HuH-7 (cell line): ENCODE measurements around the gene AK5.
"Not testable (repeated sequence)": the region's sequence is repeated elsewhere in the genome, so short reads cannot be mapped to it uniquely, and the experiment has no call there.

Experiments
- DNase-seq: peaks from one replicate; pipeline ENCODE4 v3.0.0; 2011; ENCODE audit warnings: low spot score

The AK5 gene

DNA sequence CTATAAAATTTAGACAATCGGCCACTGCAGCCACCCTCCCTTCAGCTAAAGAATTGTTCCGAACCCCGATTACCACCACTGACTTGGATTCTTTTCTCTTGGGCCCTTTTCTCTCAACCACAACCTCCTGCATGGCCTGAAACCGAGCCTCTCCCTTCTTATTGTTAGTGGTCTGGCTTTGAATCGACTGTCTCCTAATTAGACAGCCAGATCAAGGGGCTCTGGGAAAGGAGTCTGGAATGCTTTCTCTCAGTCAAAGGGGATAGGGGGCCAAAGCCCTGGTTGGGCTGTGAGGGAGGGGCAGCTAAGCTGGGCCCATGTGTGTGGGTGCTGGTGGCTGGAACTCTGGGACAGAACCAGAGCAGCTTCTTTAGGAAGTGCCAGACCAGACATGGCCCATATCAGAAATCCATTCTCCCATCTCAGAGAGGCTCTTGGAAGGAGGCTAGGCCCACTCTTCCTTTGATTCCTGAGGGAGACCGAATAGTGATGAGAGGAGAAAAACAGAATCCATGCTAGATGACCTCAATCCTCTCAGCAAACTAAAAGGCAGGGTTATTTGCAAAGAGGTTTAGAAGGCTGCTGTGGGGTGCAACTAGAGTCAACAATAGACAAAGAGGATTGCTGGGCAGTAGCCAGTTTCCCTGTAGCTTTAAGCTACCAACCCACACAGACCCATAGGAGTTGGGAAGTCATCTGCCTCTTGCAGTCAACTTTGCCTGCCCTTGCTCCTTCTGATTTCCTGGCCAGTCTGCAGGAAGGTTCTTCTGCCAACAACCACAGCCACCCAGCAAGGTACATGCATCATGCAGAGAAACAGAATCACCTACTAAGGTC, 117.6 kb downstream of the AK5 start:
- no peak for DNase-seq

GRCh38 chr1:77400781-77401180, 119.0 kb downstream of the AK5 start:
- DNase-seq = no peak

DNA sequence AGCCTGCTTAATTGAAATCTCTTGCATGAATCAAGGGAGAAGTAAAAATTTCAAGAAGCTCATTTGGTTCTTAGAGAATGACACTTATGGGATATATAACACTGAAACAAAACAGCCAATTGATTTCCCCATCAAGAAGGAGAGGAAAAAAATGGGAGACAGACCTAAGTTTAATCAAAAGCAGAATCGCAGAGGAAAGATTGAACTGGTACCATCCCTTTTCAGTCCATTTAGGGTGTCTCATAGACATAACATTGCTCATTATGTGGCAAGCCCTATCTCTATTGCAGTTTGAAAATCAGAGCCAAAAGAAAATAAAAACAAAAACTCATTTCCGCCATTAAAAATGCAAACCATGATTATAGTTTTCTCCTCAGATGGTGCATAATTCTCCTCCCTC, 119.6 kb downstream of the AK5 start:
- DNase-seq = no peak

DNA sequence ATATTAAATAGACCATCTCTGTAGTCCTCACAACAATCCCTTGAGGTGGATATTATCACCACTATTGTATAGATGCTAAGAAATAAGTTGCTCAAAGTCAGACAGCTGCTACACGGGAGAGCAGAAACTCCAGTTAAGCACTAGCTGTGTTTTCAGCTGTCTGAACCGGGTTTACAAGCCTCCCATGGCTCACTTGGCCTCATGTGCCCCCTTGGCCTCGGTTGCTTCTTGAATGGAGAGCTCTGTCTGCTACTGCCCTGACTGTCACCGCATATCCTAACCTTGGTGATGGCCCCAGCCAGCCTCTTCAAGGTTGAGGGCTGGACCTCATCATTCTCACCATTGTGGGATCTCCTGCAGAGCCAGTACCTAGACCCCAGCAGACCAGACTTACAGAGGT, 123.4 kb downstream of the AK5 start:
- DNase-seq = no peak

DNA sequence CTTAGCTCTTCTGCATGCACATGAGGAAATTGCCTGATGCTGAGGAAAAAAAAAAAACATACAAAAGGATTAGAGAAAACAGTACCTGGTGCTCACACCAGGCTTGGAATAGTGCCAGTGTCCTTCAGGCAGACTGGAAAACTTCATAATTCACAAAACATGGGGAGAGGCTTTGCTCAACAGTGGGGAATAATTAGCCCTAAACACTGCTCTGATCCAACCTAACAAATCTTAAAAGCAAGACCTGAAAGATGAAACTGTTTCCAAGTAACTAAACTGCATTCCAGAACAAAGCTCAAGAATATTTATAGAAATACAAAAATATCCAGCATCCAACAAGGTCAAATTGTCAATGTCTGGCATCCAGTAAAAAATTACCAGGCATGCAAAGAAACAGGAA, 124.8 kb downstream of the AK5 start:
- no peak for DNase-seq

GRCh38 chr1:77407738-77408375, 126.0 kb downstream of the AK5 start:
- no peak for DNase-seq

GRCh38 chr1:77408933-77409332, 127.1 kb downstream of the AK5 start:
- DNase-seq = not testable (repeated sequence)

- no peak for DNase-seq
These were observed 130.4 kb downstream of the AK5 start for GRCh38 chr1:77412069-77412819.

- no peak for DNase-seq
These were observed 131.2 kb downstream of the AK5 start for GRCh38 chr1:77412820-77413530.

- no peak for DNase-seq
These were observed 131.9 kb downstream of the AK5 start for GRCh38 chr1:77413541-77414335.

DNA sequence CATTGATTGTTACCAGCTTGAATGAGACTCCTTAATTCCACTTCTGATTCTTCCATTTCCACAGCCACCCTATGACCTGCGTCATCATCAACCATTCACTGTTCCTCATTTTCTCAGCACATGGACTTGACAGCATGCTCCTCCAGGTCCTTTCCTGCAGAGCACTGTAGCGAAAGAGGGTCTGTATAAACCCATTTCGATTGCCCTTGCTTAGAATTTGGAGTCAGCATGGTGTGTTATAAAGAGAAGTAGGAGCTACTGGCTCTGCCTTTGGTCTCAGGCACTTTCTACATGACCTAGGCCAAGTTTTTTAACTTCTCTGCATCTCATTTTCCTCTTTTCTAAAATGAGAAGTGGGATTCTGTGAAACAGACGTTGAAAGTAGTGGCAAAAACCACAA, 133.8 kb downstream of the AK5 start:
- DNase-seq = no peak

DNA sequence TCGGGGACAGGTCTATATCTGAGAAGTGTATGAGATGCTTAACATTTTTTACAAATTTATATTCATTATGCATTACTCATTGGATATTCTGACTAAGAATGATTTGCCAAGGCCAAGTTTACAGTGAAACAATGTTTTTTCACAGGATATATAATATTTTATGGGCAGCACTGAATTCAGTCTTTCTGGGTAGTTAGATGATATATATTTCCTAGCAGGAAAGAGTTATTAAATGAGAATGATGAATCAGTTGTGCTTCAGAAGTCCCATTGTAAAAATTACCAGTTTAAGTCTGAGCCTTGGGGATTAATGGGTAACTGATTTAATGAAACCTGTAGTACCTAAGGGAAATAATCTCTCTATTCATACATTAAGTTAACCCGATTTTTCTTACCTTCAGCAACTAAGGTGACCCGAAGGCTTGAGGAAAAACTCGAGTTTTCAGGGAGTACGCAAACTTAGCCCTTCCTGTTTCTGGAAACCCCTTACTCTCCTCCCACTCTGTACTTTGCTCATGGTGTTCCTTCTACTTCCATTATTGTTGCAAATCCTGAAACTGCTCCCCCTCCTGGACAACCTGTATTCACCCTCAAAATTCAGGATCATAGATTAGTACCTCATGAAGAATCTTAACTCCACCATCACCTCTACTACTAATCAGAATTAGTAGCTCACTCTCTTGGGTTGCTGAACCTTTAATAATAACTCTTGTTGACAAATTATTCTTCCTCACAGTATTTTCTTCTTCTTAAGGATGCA, 135.1 kb downstream of the AK5 start:
- peak; percentile 4 for DNase-seq

DNA sequence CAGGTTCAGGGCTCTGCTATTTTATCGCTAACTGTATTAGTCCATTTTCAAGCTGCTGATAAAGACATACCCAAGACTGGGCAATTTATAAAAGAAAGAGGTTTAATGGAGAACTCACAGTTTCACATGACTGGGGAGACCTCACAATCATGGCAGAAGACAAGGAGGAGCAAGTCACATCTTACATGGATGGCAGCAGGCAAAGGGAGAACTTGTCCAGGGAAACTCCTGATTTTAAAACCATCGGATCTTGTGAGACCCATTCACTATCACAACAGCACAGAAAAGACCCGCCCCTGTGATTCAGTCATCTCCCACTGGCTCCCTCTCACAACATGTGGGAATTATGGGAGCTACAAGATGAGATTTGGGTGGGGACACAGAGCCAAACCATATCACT, 136.2 kb downstream of the AK5 start:
- DNase-seq = not testable (repeated sequence)

- DNase-seq = no peak
These were observed 139.8 kb downstream of the AK5 start for GRCh38 chr1:77421504-77422233.

DNA sequence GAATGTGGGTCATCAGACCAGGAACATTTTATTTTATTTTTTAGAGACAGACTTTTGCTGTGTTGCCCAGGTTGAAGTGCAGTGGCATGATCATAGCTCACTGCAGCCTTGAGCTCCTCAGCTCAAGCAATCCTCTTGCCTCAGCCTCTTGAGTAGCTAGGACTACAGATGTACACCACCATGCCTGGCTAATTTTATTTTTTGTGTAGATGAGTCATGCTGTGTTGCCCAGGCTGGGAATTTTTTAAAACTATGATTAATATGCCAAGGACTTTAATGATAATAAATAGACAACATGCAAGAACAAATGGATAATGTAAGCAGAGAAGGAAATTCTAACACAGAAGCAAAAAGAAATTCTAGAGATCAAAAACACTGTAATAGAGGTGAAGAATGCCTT, 142.4 kb downstream of the AK5 start:
- no peak for DNase-seq

GRCh38 chr1:77428068-77428467, 146.2 kb downstream of the AK5 start:
- no peak for DNase-seq

GRCh38 chr1:77430966-77431690, 149.3 kb downstream of the AK5 start:
- DNase-seq = no peak

GRCh38 chr1:77433934-77434333, 152.1 kb downstream of the AK5 start:
- no peak for DNase-seq

GRCh38 chr1:77434967-77435366, 153.1 kb downstream of the AK5 start:
- DNase-seq = no peak
